Endothelial cell of hepatic sinusoid (primary cell): Measurements from ENCODE around the gene KDM5D.

ENCODE experiments used
- in situ Hi-C: cut with HindIII; loops from 2 replicates; pipeline ENCODE4 v1.10.0; 2017; ENCODE audit warnings: low sequenced_read_pairs

KDM5D gene

DNA sequence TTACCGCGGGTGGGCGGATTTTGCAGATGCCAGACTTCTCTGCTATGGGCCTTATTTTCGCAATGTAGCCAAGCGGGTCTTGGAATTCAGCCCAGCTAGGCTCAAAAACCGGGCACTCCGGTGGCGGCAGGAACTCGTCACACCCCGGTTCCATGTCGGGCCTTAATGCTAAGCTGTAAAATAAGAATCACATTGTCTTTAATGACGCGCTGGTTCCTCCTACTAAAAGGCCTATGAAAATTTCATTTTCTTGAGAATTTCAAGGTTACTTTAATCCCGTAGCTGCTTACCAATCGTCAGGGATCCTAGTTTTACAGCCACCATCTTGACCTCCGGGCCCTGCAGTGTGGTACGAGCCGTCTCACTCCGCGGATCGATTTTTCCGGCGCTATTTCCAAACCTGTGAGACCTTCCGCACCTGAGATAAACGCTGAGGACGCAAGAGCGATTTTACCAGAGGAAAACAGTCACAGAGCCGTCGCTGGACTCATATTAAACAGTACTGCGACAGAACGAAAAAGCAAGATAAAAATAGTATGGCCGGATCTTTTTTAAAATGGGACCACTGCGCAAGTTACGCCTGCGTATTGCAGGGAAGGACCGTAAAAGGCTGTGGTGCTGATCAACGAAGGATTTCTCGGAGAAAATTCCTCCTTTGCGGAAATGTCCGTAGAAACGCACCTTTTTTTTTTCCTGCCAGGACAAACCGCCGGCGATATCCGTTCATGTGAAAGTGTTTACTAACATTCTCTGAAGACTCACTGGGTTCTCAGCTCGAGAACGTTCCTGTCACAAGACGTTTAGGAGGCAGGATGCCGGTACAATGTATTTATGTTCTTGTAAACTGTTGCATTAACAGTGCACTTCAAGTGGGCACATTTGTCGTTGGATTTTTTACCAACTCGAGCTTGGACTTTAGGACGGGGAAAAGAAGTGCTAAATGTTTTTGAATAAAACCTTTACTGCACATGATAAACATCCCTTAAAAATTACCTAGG is at the start of gene KDM5D:
TSS of gene KDM5D (minus strand) at position 346 of the 998 bp plus-strand sequence. CDS start at position 154, 192 bp downstream.
- in situ Hi-C loops = no loop called here

GRCh38 chrY:19768375-19768774 is 23.8 kb upstream of the KDM5D start:
- in situ Hi-C loops = no loop called here

- in situ Hi-C loops = no loop called here
Observed at GRCh38 chrY:19743331-19743730, 1.2 kb downstream of the KDM5D start.

GRCh38 chrY:19742153-19742552 is 2.4 kb downstream of the KDM5D start:
- in situ Hi-C loops = no loop called here

GRCh38 chrY:19734425-19734824 is 10.1 kb downstream of the KDM5D start:
- in situ Hi-C loops = no loop called here

- in situ Hi-C loops = no loop called here
Observed at GRCh38 chrY:19717950-19718349, 26.6 kb downstream of the KDM5D start.

DNA sequence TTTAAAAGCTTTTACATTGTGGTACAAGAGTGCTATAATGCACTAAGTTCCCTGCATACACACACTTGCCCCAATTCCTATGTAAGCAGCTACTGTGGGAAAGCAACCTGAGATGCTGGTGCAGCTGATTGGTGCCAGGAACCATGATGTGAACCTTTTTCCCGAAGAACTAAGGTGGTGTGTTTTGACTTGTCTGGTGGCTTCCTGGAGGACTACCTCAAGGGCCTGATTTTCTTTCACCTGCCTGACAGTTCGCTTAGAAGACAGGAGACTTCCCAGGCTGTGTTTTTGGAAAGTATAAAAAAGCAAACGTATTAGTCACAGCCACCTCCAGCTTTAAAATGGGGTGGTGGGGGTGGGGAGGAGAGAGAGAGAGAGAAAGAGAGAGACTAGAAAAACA is 27.4 kb downstream of the KDM5D start:
- in situ Hi-C loops = no loop called here

- in situ Hi-C loops = no loop called here
Observed at GRCh38 chrY:19715226-19715625, 29.3 kb downstream of the KDM5D start.

GRCh38 chrY:19713430-19713829 is 31.1 kb downstream of the KDM5D start:
- in situ Hi-C loops = no loop called here

GRCh38 chrY:19706273-19706672 is 38.3 kb downstream of the KDM5D start:
- in situ Hi-C loops = no loop called here

DNA sequence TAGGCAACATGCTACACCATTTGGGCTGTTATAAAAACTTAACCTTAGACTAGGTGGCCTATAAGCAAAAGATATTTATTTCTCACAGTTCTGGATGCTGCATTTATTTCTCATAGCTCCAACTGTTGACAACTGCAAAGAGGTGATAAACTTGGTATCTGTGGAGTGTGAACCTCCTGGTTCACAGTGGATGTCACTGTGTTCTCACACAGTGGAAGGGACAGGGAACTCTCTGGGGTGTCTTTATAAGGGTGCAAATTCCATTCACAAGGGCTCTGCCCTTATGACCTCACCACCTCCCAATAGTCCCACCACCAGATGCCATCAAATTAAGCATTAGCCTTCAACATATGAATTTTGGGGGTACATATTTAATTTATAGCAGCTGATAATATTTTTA is 46.0 kb downstream of the KDM5D start:
- in situ Hi-C loops = no loop called here

GRCh38 chrY:19680821-19681220 is 63.7 kb downstream of the KDM5D start:
- in situ Hi-C loops = no loop called here
